ENCODE results near the gene FOCAD. TPM values are rescaled to one million over a fixed set of nuclear protein-coding genes. Genes with fewer than 3 reads are reported as not detected.

FOCAD gene
- total RNA-seq, 1 experiment from 2014 or later: 43.3 TPM

- no peak overlapping the region for H3K4ac ChIP-seq (ENCODE audit: low read depth, low read length)
- no peak overlapping the region for H3K18ac ChIP-seq (ENCODE audit: insufficient read length, low read depth, low read length)
- no peak overlapping the region for H2BK120ac ChIP-seq (ENCODE audit: low read depth, low read length, poor library complexity, severe bottlenecking)
- H4K5ac ChIP-seq (ENCODE audit: insufficient read length, low read depth, low read length): no peak overlapping the region
- no peak overlapping the region for H3K23ac ChIP-seq (ENCODE audit: insufficient read length, low read depth, low read length)
- WGBS (ENCODE audit: extremely low coverage, insufficient read length, low lambda C conversion rate): no CpG with 5 or more reads among the region's 3 CpGs
- no peak for DNase-seq
- no peak overlapping the region for H3K9ac ChIP-seq (ENCODE audit: extremely low read depth, insufficient read length, low read length)
- no peak overlapping the region for H3K14ac ChIP-seq (ENCODE audit: insufficient read depth, low read length)
- H3K79me2 ChIP-seq (ENCODE audit: insufficient read depth, low read length): no peaks in the 10 kb centered on the region; the same call in 1 of the 2 replicates
- H3K4me2 ChIP-seq (ENCODE audit: insufficient read depth, insufficient read length, low read length): no peak overlapping the region
- no peak overlapping the region for H2BK12ac ChIP-seq (ENCODE audit: insufficient read length, low read depth, low read length)
- no peak overlapping the region for H3K27ac ChIP-seq (ENCODE audit: insufficient read length, low read depth, low read length)
- no peaks in the 10 kb centered on the region for H3K23me2 ChIP-seq (ENCODE audit: insufficient read length, low read depth, low read length, poor library complexity, severe bottlenecking)
- H2BK20ac ChIP-seq (ENCODE audit: low read depth, low read length, poor library complexity, severe bottlenecking): no peak overlapping the region
- H3K4me1 Mint-ChIP-seq: no peaks in the 10 kb centered on the region
- H3T11ph ChIP-seq (ENCODE audit: low read length): no peak overlapping the region
- no peaks in the 10 kb centered on the region for H3K9me3 ChIP-seq (ENCODE audit: control insufficient read depth, low read depth, low read length)
- H3K4me1 ChIP-seq (ENCODE audit: insufficient read depth, low read length): no peaks in the 10 kb centered on the region; the same call in 1 of the 2 replicates
- H3K79me1 ChIP-seq (ENCODE audit: insufficient read depth, low read depth, low read length, poor library complexity, severe bottlenecking): peaks cover 3% of the 10 kb centered on the region
- H3K56ac ChIP-seq (ENCODE audit: insufficient read length, low read depth, low read length): no peak overlapping the region
- H3K4me3 Mint-ChIP-seq: no peak overlapping the region
- H4K20me1 ChIP-seq (ENCODE audit: control insufficient read depth, insufficient read depth, insufficient read length): no peaks in the 10 kb centered on the region
- H2AK5ac ChIP-seq (ENCODE audit: insufficient read length, low read length): no peak overlapping the region
- no peaks in the 10 kb centered on the region for H3K9me3 Mint-ChIP-seq
- H3K27ac Mint-ChIP-seq: peak overlapping the region in 1 of 3 experiments; percentile 15; a peak in 2 of 7 replicates
- TF ChIP-seq CTCF (conservative IDR thresholded peaks at IDR 0.05): no peak
- no peak overlapping the region for H4K8ac ChIP-seq (replicated peaks; ENCODE audit: insufficient read length, low read depth, low read length)
- H2AFZ ChIP-seq (ENCODE audit: low read length): no peak overlapping the region
- no peak overlapping the region for H2BK5ac ChIP-seq (ENCODE audit: insufficient read length, low read length)
- H3K27me3 Mint-ChIP-seq (ENCODE audit: low read depth): no peaks in the 10 kb centered on the region
- H3K36me3 Mint-ChIP-seq (ENCODE audit: insufficient read depth in 1 of 3, low read depth in 3 of 3): peaks cover 6 to 16% (median 11%) of the 10 kb centered on the region in 3 experiments; a peak in 6 of 7 replicates
- no peak overlapping the region for H4K91ac ChIP-seq (ENCODE audit: insufficient read length, low read depth, low read length)
- no peaks in the 10 kb centered on the region for H3K27me3 ChIP-seq (ENCODE audit: insufficient read depth, low read length)
- H2BK15ac ChIP-seq (ENCODE audit: low read depth, low read length): no peak overlapping the region
Observed at GRCh38 chr9:20725675-20726074, 41.6 kb downstream of the FOCAD start.
